ENCODE measurements around the gene XRN2.

Gene XRN2

DNA sequence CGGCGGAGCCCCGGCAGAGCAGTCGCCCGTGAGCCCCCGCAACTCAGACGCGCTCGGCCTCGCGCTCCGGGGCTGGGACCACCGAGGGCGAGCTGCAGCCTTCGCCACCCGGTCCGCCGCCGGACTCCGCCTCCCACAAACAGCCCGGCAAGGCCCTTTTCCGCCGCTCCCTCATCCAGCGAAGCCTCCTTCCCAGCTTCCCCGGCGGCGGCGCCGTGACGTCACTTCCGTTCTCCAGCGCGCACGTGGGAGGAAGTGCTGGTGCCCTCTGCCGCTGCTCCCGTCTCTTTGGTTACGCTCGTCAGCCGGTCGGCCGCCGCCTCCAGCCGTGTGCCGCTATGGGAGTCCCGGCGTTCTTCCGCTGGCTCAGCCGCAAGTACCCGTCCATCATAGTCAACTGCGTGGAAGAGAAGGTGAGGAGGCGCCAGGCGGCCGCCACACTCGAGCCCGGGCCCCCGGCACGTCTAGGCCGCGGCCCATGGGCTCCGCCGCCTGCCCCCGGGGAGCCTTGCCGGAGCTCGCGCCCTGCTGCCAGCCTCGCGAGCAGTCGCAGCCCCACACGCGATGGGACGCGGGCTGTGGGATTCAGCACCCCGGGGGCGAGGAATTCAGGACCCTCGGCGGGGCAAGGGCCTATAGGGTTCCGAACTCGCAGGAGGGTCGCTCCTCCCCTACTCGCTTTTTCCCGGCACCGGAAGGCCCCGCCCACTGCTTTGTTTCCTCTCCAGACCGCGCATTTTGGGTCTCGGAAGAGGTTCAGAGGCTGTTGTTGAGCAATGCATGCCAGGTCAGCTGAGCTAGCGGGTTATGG, at the start of gene XRN2:
XRN2 (plus strand) TSS at position 271 of the 811 bp plus-strand sequence; CDS start at position 339, 68 bp downstream.
- TF ChIP-seq GATA2 (IDR thresholded peaks at IDR 0.05; ENCODE audit: low read depth, low read length) (no peak), GATA3 (IDR thresholded peaks at IDR 0.05; ENCODE audit: low read depth, low read length) (no peak)

DNA sequence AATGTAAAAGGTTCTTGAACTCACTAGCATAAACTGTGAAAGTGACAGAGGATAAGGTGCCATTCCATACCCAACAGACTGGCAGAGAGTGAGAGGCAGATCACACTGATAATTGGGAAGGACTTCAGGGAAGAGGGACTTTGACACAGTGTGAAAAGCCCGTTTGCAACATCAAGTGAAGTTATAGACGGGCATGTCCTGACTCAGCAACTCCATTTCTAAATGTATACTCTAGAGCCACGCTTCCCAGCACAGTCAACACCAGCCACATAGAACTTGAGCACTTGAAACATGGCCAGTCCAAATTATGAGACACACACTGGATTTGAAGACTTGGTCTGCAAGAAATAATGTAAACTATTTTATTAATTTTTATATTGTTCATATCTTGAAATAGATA, 45.9 kb upstream of the XRN2 start:
- no peak for TF ChIP-seq GATA3 (IDR thresholded peaks at IDR 0.05; ENCODE audit: low read depth, low read length)
- TF ChIP-seq GATA2 (IDR thresholded peaks at IDR 0.05; ENCODE audit: low read depth, low read length), result no peak

GRCh38 chr20:21258411-21258810, 44.7 kb upstream of the XRN2 start:
- no peak for TF ChIP-seq GATA2 (IDR thresholded peaks at IDR 0.05; ENCODE audit: low read depth, low read length)
- TF ChIP-seq GATA3 (IDR thresholded peaks at IDR 0.05; ENCODE audit: low read depth, low read length), result no peak

GRCh38 chr20:21259346-21259745, 43.8 kb upstream of the XRN2 start:
- no peak for TF ChIP-seq GATA2 (IDR thresholded peaks at IDR 0.05; ENCODE audit: low read depth, low read length)
- no peak for TF ChIP-seq GATA3 (IDR thresholded peaks at IDR 0.05; ENCODE audit: low read depth, low read length)

- TF ChIP-seq GATA3 (IDR thresholded peaks at IDR 0.05; ENCODE audit: low read depth, low read length) (no peak), GATA2 (IDR thresholded peaks at IDR 0.05; ENCODE audit: low read depth, low read length) (no peak)
Observed at GRCh38 chr20:21262812-21263211, 40.3 kb upstream of the XRN2 start.

DNA sequence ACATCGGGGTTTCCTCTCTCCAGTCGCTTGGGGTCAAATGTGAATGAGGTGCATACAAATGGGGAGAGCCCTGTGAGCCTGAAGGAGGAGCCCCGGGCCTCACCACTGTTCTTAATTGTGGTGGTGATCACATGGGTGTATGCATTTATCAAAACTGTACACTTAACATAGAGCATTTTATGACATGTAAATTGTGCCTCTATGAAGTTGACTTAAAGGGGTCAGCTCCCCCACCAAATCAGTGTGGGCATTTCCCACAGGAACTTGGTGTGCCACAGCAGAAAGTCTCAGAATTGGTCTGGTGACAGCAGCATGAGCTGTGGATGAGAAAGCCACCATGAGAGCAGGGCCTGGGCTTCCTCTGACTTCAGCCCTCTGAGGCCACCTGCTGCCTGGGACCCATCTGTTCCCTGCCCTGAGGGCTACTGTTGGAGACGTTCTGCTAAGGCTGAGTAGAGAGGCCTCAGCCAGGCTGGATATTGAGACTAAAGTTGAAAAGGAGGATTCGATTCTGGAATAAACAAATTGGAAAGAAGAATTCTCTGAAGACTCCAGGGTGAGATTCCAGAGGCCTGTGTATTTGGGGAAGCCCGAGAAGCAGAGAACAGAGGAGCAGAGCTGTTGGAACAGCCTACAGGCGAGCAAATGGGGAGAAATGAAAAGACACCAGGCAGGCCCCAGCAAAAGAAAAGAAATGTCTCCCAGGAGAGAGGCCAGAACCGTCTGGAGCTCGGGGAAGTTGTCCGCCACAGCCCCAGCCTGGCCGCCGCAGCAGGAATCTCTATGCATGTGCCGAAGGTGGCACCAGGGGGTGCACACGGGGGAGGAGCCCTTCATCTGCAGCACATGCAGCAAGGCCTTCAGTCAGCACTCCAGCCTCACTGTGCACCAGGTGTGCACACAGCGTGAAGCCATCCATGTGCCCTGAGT, 37.6 kb upstream of the XRN2 start:
- TF ChIP-seq GATA2 (IDR thresholded peaks at IDR 0.05; ENCODE audit: low read depth, low read length) (no peak), GATA3 (IDR thresholded peaks at IDR 0.05; ENCODE audit: low read depth, low read length) (no peak)

DNA sequence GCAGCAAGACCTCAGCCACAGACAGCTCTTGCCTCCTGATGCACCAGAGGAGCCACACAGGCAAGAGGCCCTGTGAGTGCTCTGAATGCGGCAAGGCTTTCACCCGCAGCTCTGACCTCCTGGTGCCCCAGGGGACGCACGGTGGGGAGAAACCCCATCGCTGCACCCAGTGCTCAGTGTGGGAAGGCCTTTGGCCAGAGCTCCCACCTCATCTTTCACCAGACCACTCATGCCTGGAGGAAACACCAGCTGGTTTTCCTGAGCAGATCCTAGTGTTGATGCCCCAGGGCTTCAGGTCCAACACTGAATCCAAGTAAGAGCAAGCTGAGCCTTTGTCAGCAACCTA, 37.0 kb upstream of the XRN2 start:
- TF ChIP-seq GATA3 (IDR thresholded peaks at IDR 0.05; ENCODE audit: low read depth, low read length), result no peak
- TF ChIP-seq GATA2 (IDR thresholded peaks at IDR 0.05; ENCODE audit: low read depth, low read length), result no peak

DNA sequence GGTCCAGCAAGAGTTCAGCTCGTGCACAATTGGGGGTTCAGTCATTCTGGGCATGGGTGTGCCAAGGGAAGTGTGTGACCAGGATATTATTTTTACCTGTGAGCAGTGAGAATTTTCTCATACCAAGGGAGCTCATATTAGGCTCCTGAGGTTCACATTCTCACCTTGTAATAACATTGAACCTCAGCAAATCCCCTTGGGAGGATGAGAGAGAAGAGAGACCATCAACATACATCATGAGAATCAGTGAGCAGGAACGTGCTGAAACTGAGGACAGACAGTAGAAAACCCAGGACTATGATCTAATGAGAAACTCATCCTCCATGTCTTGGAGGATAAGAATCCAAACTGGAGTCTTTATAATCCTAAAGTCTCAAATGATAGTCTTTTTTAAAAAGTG, 33.4 kb upstream of the XRN2 start:
- no peak for TF ChIP-seq GATA3 (IDR thresholded peaks at IDR 0.05; ENCODE audit: low read depth, low read length)
- no peak for TF ChIP-seq GATA2 (IDR thresholded peaks at IDR 0.05; ENCODE audit: low read depth, low read length)

DNA sequence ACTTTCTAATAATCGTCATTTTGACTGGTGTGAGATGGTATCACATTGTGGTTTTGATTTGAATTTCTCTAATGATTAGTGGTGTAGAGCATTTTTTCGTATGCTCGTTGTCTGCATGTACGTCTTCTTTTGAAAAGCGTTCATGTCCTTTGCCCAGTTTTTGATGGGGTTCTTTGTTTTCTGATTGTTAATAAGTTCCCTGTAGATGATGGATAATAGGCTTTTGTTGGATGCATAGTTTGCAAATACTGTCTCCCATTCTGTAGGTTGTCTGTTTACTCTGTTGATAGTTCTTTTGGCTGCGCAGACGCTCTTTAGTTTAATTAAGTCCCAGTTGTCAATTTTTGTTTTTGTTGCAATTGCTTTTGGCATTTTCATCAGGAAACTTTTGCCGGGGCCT, 32.3 kb upstream of the XRN2 start:
- no peak for TF ChIP-seq GATA2 (IDR thresholded peaks at IDR 0.05; ENCODE audit: low read depth, low read length)

- no peak for TF ChIP-seq GATA2 (IDR thresholded peaks at IDR 0.05; ENCODE audit: low read depth, low read length)
- no peak for TF ChIP-seq GATA3 (IDR thresholded peaks at IDR 0.05; ENCODE audit: low read depth, low read length)
Observed at GRCh38 chr20:21272279-21272678, 30.9 kb upstream of the XRN2 start.

DNA sequence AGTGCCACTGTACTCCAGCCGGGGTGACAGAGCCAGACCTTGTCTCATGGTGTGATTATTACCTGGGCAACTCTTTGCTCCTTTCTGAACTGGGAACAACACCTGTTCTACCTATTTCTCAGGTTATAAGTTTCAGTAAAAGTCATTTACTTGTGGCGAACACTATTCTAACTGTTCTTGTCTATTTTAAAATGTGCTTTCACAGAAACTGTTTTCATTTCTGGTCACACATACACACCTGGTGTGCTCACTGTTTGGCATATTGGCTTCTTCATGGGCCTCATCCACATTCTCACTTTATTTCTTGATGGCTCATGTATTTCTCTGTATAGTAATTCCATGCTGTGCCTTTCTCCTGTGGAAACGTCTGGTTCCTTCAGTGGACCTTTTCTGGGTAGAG, 30.5 kb upstream of the XRN2 start:
- no peak for TF ChIP-seq GATA2 (IDR thresholded peaks at IDR 0.05; ENCODE audit: low read depth, low read length)
- no peak for TF ChIP-seq GATA3 (IDR thresholded peaks at IDR 0.05; ENCODE audit: low read depth, low read length)

GRCh38 chr20:21273755-21274386, 29.3 kb upstream of the XRN2 start:
- TF ChIP-seq GATA3 (IDR thresholded peaks at IDR 0.05; ENCODE audit: low read depth, low read length) (no peak), GATA2 (IDR thresholded peaks at IDR 0.05; ENCODE audit: low read depth, low read length) (no peak)

DNA sequence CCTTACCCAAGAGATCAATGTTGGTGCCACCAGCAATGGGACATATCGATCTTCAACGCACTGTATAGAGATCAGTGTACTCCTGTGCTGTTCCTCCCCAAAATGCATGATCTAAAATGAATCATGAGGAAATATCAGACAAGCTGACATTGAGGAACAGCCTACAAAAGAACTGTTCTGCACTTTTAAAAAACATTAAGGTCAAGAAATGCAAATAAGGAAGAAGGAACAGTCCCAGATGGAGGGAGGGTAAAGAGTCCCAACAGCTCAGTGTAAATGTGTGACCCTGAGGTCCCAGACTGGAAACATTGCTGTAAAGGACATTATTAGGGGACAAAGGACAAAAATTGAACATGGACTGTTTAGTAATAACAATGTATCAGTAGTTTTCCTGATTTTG, 24.3 kb upstream of the XRN2 start:
- TF ChIP-seq GATA3 (IDR thresholded peaks at IDR 0.05; ENCODE audit: low read depth, low read length), result no peak
- no peak for TF ChIP-seq GATA2 (IDR thresholded peaks at IDR 0.05; ENCODE audit: low read depth, low read length)
